ENCODE results near the gene ARHGEF25.
"Not testable (repeated sequence)": the region's sequence is repeated elsewhere in the genome, so short reads cannot be mapped to it uniquely, and the experiment has no call there.

The ARHGEF25 gene

DNA sequence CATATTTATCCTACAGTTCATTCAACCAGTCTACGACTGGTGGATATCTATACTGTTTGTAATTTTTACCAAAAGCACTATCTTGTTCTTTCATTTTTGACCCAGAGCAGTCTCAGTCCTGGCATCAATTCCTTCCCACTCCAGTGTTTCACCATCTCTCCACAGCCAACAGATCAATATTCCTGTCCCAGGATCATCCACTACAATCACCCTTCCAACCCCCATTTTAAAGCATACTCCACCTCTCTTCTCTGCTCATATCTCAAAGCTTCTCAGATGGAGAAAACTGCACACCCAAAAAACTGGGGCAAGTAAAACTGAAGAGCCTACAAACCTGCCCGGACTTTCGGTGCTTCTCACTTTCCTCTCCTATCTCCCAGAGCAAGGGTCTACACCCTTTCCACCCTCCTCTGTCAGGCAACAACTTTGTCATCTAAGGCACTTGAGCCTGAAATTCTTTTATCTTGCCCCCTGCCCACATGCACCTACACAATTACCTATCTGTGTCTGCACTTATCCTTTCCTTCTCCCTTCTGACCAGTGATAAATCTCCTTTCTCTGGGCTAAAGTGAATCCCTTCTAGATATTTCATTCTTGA lies 24.3 kb upstream of the ARHGEF25 start:
- H3K4me1 ChIP-seq (ENCODE audit: insufficient read depth, low read length), result peaks cover 11% of the 10 kb centered on the region
- no peak overlapping the region for H3K9ac ChIP-seq (ENCODE audit: low read length)
- H3K36me3 ChIP-seq (ENCODE audit: insufficient read depth, low read length), result no peaks in the 10 kb centered on the region
- no peaks in the 10 kb centered on the region for H3K9me3 ChIP-seq (ENCODE audit: low read length)
- H3K27ac ChIP-seq (ENCODE audit: low read depth, low read length), result no peak overlapping the region
- no peaks in the 10 kb centered on the region for H3K27me3 ChIP-seq (ENCODE audit: control insufficient read depth in 1 of 2, insufficient read depth in 2 of 2, low read length in 2 of 2)
- H3K4me3 ChIP-seq (ENCODE audit: low read depth in 1 of 2, low read length in 2 of 2), result no peak overlapping the region

DNA sequence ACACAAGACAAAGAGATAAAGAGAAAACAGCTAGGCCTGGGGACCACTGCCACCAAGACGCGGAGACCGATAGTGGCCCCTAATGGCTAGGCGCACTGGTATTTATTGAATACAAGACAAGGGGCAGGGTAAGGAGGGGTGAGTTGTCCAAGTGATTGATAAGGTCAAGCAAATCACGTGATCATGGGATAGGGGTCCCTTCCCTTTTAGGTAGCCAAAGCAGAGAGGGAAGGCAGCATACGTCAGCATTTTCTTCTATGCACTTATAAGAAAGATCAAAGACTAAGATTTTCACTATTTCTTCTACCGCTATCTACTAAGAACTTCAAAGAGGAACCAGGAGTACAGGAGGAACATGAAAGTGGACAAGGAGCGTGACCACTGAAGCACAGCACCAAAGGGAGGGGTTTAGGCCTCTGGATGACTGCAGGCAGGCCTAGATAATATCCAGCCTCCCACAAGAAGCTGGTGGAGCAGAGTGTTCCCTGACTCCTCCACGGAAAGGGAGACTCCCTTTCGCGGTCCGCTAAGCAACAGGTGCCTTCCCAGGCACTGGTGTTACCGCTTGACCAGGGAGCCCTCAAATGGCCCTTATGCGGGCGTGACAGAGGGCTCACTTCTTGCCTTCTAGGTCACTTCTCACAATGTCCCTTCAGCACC lies 22.2 kb upstream of the ARHGEF25 start:
- not testable (repeated sequence) for H3K27ac ChIP-seq (ENCODE audit: low read depth, low read length); H3K9me3 ChIP-seq (ENCODE audit: low read length); H3K4me3 ChIP-seq (ENCODE audit: low read depth in 1 of 2, low read length in 2 of 2); H3K36me3 ChIP-seq (ENCODE audit: insufficient read depth, low read length); H3K27me3 ChIP-seq (ENCODE audit: control insufficient read depth in 1 of 2, insufficient read depth in 2 of 2, low read length in 2 of 2); H3K9ac ChIP-seq (ENCODE audit: low read length)
- peaks cover 14% of the 10 kb centered on the region for H3K4me1 ChIP-seq (ENCODE audit: insufficient read depth, low read length)

DNA sequence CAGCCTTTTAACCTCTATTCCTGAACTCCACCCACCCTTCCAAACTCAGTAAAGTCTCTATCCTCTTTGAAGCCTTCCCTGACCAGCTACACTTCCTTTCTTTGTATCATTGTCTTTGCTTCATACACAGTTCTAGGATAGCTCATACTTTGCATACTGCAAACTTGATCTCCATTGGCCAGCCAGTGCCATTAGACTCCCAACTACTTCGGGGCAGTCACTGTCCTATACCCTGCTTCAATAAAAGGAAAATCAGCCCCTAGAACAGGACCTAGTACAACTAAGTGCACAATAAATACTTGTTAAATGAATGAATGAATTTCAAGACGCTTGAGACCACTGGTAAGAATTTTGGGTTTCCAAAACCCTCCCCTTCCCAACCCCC lies 20.8 kb upstream of the ARHGEF25 start:
- Histone ChIP-seq H3K27me3 (ENCODE audit: control insufficient read depth in 1 of 2, insufficient read depth in 2 of 2, low read length in 2 of 2) (no peaks in the 10 kb centered on the region), H3K4me3 (ENCODE audit: low read depth in 1 of 2, low read length in 2 of 2) (peak overlapping the region; percentile 91 to 99), H3K27ac (ENCODE audit: low read depth, low read length) (peak overlapping the region; percentile 90), H3K4me1 (ENCODE audit: insufficient read depth, low read length) (peaks cover 14% of the 10 kb centered on the region), H3K36me3 (ENCODE audit: insufficient read depth, low read length) (peaks cover 6% of the 10 kb centered on the region), H3K9ac (ENCODE audit: low read length) (no peak overlapping the region), H3K9me3 (ENCODE audit: low read length) (no peaks in the 10 kb centered on the region)

DNA sequence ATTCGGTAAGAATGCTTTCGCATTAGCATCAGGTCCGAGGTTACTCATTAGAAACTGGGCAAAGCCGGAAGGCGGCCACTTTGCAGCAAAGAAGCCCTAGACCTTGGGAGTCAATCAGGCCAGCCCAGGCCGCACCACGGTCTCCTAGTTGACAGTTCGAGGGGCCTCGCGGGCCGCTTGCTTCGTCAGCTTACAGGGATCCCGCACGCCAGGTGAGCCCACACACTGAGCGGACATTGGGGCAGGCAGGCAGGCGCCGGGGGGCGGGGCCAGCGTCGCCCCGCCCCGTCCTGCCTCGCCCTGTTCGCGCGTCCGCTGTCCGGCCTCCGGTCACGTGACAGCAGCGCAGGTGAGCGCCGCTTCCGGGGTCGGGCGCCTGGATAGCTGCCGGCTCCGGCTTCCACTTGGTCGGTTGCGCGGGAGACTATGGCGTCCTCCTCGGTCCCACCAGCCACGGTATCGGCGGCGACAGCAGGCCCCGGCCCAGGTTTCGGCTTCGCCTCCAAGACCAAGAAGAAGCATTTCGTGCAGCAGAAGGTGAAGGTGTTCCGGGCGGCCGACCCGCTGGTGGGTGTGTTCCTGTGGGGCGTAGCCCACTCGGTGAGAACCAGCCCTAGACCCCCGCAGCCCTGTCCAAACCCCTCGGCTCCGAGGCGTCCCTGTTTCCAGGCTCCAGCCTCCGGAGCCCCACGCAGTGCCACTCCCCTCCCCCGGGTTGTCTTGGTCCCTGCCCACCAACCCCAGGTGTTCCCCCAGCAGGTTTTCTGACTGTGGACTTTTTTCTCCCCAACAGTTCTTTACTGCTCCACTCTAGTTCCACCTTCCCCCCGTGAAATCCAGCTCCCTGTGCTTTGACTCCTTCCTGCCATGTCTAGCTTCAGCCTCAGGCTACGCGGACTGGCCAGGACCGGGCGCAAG lies 20.1 kb upstream of the ARHGEF25 start, which contains the start of gene PIP4K2C:
PIP4K2C (plus strand) TSS at position 329 of the 918 bp plus-strand sequence; CDS start at position 427, 98 bp downstream.
- Histone ChIP-seq H3K9me3 (ENCODE audit: low read length) (no peaks in the 10 kb centered on the region), H3K4me3 (ENCODE audit: low read depth in 1 of 2, low read length in 2 of 2) (peak within 1 kb of the TSS; percentile 91 to 99), H3K27me3 (ENCODE audit: control insufficient read depth in 1 of 2, insufficient read depth in 2 of 2, low read length in 2 of 2) (no peaks in the 10 kb centered on the region), H3K4me1 (ENCODE audit: insufficient read depth, low read length) (peaks cover 14% of the 10 kb centered on the region), H3K36me3 (ENCODE audit: insufficient read depth, low read length) (peaks cover 11% of the 10 kb centered on the region), H3K9ac (ENCODE audit: low read length) (peak within 1 kb of the TSS; percentile 68), H3K27ac (ENCODE audit: low read depth, low read length) (peak within 1 kb of the TSS; percentile 90)

DNA sequence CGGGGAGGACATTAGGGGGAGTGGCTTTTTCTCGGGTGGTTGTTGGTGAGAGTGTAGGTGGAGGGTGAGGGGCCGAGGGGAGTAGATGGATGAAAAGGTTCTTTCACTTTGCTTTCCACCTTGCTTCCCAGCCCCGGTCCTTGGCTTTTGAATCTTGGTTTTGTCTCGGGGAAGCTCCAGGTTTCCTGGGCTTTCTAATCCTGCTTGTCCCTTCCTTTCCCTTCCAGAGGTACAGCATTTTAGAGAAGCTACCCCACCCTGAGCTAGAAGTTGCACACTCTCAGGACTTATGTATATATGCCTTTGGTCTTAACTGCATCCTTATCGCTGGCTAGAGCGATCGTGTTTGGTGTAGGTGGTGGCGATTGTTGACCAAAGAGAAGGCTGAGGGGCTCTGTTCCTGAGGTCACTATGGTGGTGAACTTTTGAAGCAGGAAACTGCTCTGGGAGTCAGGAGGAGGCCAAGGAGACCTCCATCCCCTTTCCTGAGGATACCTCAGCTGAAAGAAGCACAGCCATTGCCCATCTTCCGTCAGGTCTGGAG lies 19.4 kb upstream of the ARHGEF25 start:
- no peaks in the 10 kb centered on the region for H3K9me3 ChIP-seq (ENCODE audit: low read length)
- peak overlapping the region; percentile 68 for H3K9ac ChIP-seq (ENCODE audit: low read length)
- peaks cover 14% of the 10 kb centered on the region for H3K4me1 ChIP-seq (ENCODE audit: insufficient read depth, low read length)
- no peaks in the 10 kb centered on the region for H3K27me3 ChIP-seq (ENCODE audit: control insufficient read depth in 1 of 2, insufficient read depth in 2 of 2, low read length in 2 of 2)
- H3K4me3 ChIP-seq (ENCODE audit: low read depth in 1 of 2, low read length in 2 of 2), result peak overlapping the region; percentile 91 to 99
- H3K36me3 ChIP-seq (ENCODE audit: insufficient read depth, low read length), result peaks cover 16% of the 10 kb centered on the region
- H3K27ac ChIP-seq (ENCODE audit: low read depth, low read length), result peak overlapping the region; percentile 90

DNA sequence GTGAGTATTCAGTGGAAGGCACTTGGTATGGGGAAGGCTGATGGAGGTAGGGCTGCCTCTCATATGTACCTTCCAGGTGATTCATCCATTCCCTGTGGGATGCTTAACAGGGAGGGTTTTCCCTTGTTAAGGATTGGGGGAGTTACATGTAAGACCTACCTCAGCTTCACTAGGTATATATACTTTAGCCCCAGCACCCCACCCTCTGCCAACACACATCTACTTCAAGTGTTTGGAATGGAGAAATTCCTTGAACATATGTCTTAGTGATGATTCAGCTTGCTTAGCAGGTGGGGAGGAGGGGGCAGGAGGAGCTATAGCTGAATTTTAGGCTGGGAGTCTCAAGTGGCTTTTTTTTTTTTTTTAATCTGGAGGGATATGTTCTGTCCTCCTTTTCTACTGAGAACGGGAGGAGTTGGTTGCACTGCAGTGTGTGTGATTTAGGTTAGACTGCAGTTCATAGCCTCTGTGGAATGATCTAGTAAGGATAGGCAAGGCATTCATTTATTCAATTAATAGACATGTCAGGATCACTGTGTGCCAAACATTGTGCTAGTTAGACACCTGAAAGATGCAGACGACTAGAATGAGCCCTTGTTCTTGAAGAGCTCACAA lies 18.6 kb upstream of the ARHGEF25 start:
- Histone ChIP-seq H3K9ac (ENCODE audit: low read length) (no peak overlapping the region), H3K4me3 (ENCODE audit: low read depth in 1 of 2, low read length in 2 of 2) (no peak overlapping the region)

DNA sequence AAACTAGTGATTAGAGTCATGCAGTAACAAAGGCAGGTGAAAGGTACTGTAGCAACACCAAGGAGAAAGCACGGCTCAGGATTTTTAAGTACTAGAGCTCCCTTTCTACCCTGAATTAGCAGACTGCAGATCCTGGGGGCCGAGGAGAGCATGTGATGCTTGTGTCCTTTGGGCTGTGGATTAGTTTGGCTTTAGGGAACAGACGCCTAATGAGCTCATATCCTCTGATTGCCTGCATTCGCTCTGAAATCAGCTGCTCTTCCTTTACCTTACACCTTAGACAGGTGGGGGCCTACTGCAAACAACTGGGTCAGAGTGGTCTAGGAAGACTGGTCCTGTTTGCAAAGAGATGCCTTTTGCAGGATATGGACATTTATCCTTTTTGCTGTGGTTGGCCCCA lies 18.0 kb upstream of the ARHGEF25 start:
- peaks cover 21% of the 10 kb centered on the region for H3K36me3 ChIP-seq (ENCODE audit: insufficient read depth, low read length)
- H3K27me3 ChIP-seq (ENCODE audit: control insufficient read depth in 1 of 2, insufficient read depth in 2 of 2, low read length in 2 of 2), result no peaks in the 10 kb centered on the region
- no peak overlapping the region for H3K9ac ChIP-seq (ENCODE audit: low read length)
- H3K4me3 ChIP-seq (ENCODE audit: low read depth in 1 of 2, low read length in 2 of 2), result no peak overlapping the region
- peaks cover 14% of the 10 kb centered on the region for H3K4me1 ChIP-seq (ENCODE audit: insufficient read depth, low read length)
- no peak overlapping the region for H3K27ac ChIP-seq (ENCODE audit: low read depth, low read length)
- H3K9me3 ChIP-seq (ENCODE audit: low read length), result no peaks in the 10 kb centered on the region

More for the DNA sequence above, 18.6 kb upstream of the ARHGEF25 start:
- Histone ChIP-seq H3K27me3 (ENCODE audit: control insufficient read depth in 1 of 2, insufficient read depth in 2 of 2, low read length in 2 of 2) (no peaks in the 10 kb centered on the region), H3K4me1 (ENCODE audit: insufficient read depth, low read length) (peaks cover 14% of the 10 kb centered on the region), H3K27ac (ENCODE audit: low read depth, low read length) (no peak overlapping the region), H3K36me3 (ENCODE audit: insufficient read depth, low read length) (peaks cover 21% of the 10 kb centered on the region), H3K9me3 (ENCODE audit: low read length) (no peaks in the 10 kb centered on the region)

DNA sequence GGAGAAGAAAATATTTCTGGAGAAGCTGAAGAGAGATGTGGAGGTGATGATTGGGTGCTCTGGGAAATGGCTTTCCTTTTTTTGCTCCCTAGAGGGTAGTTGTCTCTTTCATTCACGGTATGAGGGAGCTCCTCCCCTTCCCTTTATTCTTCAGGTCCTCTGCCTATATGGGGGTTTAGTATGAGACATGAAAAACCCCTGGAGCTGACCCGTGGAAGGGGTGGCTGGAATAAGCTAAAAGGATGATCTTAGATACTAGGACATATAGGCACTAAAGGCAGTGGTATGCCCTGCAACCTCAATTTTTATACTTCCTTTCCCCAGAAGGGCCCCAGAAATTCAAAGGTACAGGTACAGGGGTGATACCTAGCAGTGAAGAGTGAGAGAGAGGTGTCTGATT lies 10.8 kb upstream of the ARHGEF25 start:
- Histone ChIP-seq H3K4me1 (ENCODE audit: insufficient read depth, low read length) (peaks cover 8% of the 10 kb centered on the region), H3K36me3 (ENCODE audit: insufficient read depth, low read length) (peaks cover 55% of the 10 kb centered on the region), H3K27me3 (ENCODE audit: control insufficient read depth in 1 of 2, insufficient read depth in 2 of 2, low read length in 2 of 2) (no peaks in the 10 kb centered on the region), H3K4me3 (ENCODE audit: low read depth in 1 of 2, low read length in 2 of 2) (no peak overlapping the region), H3K9me3 (ENCODE audit: low read length) (no peaks in the 10 kb centered on the region), H3K27ac (ENCODE audit: low read depth, low read length) (no peak overlapping the region), H3K9ac (ENCODE audit: low read length) (no peak overlapping the region)

DNA sequence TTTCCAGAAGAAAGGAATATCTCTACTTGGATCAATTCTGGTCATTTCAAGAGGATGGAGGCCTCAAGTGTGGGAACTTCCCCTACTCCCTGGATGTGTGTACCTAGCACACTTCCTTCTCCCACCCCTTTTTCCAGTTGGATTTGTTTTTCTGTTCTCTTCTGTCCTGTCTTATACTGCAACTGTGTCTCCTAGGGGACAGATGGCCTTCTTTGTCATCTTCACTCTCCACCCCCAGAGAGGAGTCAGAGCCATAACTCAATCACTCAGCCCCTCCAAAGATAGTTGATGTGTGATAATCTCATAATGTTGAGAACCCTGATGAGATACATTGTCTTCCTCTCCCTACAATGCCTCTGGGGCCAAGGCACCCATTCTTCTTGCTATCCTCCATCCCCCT lies 8.7 kb upstream of the ARHGEF25 start:
- H3K9ac ChIP-seq (ENCODE audit: low read length), result no peak overlapping the region
- H3K36me3 ChIP-seq (ENCODE audit: insufficient read depth, low read length), result peaks cover 45% of the 10 kb centered on the region
- no peak overlapping the region for H3K4me3 ChIP-seq (ENCODE audit: low read depth in 1 of 2, low read length in 2 of 2)
- H3K27ac ChIP-seq (ENCODE audit: low read depth, low read length), result peak overlapping the region; percentile 28
- H3K27me3 ChIP-seq (ENCODE audit: control insufficient read depth in 1 of 2, insufficient read depth in 2 of 2, low read length in 2 of 2), result no peaks in the 10 kb centered on the region
- no peaks in the 10 kb centered on the region for H3K9me3 ChIP-seq (ENCODE audit: low read length)
- H3K4me1 ChIP-seq (ENCODE audit: insufficient read depth, low read length), result peaks cover 20% of the 10 kb centered on the region

DNA sequence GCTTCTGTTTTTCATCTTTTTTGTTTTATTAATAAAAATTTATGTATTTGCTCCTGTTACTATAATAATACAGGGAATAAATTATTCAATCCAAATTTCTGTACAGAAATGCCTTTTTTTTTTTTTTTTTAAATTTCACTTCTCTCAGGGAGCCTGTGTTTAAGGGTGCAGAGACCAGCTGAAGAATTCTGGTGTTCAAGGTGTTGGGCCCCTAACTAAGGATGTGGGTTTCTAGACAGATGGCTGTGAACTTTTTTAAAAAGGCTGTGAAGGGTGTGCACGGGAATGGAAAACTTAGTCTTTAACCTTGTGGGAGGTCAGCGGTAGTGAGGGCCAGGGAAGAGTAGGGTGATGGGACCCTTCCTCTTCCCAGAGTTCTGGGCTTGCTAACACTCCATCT lies 7.9 kb upstream of the ARHGEF25 start:
- Histone ChIP-seq H3K4me3 (ENCODE audit: low read depth in 1 of 2, low read length in 2 of 2) (no peak overlapping the region), H3K27me3 (ENCODE audit: control insufficient read depth in 1 of 2, insufficient read depth in 2 of 2, low read length in 2 of 2) (no peaks in the 10 kb centered on the region), H3K36me3 (ENCODE audit: insufficient read depth, low read length) (peaks cover 53% of the 10 kb centered on the region)

More for the DNA sequence above, 7.9 kb upstream of the ARHGEF25 start:
- peaks cover 20% of the 10 kb centered on the region for H3K4me1 ChIP-seq (ENCODE audit: insufficient read depth, low read length)
- no peak overlapping the region for H3K9ac ChIP-seq (ENCODE audit: low read length)
- H3K27ac ChIP-seq (ENCODE audit: low read depth, low read length), result peak overlapping the region; percentile 98
- no peaks in the 10 kb centered on the region for H3K9me3 ChIP-seq (ENCODE audit: low read length)
